MM.1S (cell line): ENCODE measurements around the gene SCMH1.

Experiments
- DNase-seq: peaks from one replicate; pipeline ENCODE4 v3.0.0-alpha.2; 2015
- H2AFZ ChIP-seq: fragments of 300-600 bp; sonication (generic); 2 replicates; pipeline ENCODE4 v1.6.0; 2016; ENCODE audit warnings: antibody characterized with exemption, low read length
- H3F3A ChIP-seq: fragments of 300-600 bp; sonication (generic); 2 replicates; pipeline ENCODE4 v1.6.1; 2016; ENCODE audit warnings: mild to moderate bottlenecking, antibody characterized with exemption, low read length, moderate library complexity, mixed read lengths; ENCODE audit not compliant: insufficient read depth
- H3K27ac ChIP-seq: fragments of 300-600 bp; sonication (generic); 2 replicates; pipeline ENCODE4 v1.5.1; 2016; ENCODE audit warnings: mild to moderate bottlenecking, low read length
- H3K27me3 ChIP-seq: fragments of 300-600 bp; sonication (generic); replicated peaks from 2 replicates; pipeline ENCODE4 v1.6.0; 2016; ENCODE audit warnings: low read length; ENCODE audit not compliant: insufficient read depth
- H3K36me3 ChIP-seq: fragments of 300-600 bp; sonication (generic); replicated peaks from 2 replicates; pipeline ENCODE4 v1.6.1; 2016; ENCODE audit warnings: mild to moderate bottlenecking, low read length, mixed read lengths; ENCODE audit not compliant: insufficient read depth
- H3K4me1 ChIP-seq: fragments of 300-600 bp; sonication (generic); 2 replicates; pipeline ENCODE4 v1.6.1; 2016; ENCODE audit warnings: low read length, mixed read lengths
- H3K4me2 ChIP-seq: fragments of 300-600 bp; sonication (generic); 2 replicates; pipeline ENCODE4 v1.6.0; 2016; ENCODE audit warnings: low read depth, low read length
- H3K4me3 ChIP-seq: fragments of 300-600 bp; sonication (generic); 2 replicates; pipeline ENCODE4 v1.5.1; 2016; ENCODE audit warnings: low read length, mixed read lengths
- H3K79me2 ChIP-seq: fragments of 300-600 bp; sonication (generic); 2 replicates; pipeline ENCODE4 v1.6.1; 2016; ENCODE audit warnings: mixed run types, low read length, mixed read lengths
- H3K9ac ChIP-seq: fragments of 300-600 bp; sonication (generic); 2 replicates; pipeline ENCODE4 v1.6.1; 2016; ENCODE audit warnings: low read length, mixed read lengths
- H3K9me2 ChIP-seq: fragments of 300-600 bp; sonication (generic); replicated peaks from 2 replicates; pipeline ENCODE4 v1.6.1; 2016; ENCODE audit warnings: mild to moderate bottlenecking, low read length, mixed read lengths; ENCODE audit not compliant: insufficient read depth
- H3K9me3 ChIP-seq: fragments of 300-600 bp; sonication (generic); replicated peaks from 2 replicates; pipeline ENCODE4 v1.6.1; 2016; ENCODE audit warnings: mild to moderate bottlenecking, low read length, mixed read lengths; ENCODE audit not compliant: insufficient read depth
- H4K20me1 ChIP-seq: fragments of 300-600 bp; sonication (generic); 2 replicates; pipeline ENCODE4 v1.6.1; 2016; ENCODE audit warnings: mild to moderate bottlenecking, low read length, moderate library complexity, mixed read lengths; ENCODE audit not compliant: insufficient read depth
- CTCF ChIP-seq: fragments of 300-600 bp; sonication (generic); IDR thresholded peaks from 2 replicates; pipeline ENCODE4 v1.5.1; 2016; ENCODE audit warnings: antibody characterized with exemption, low read length, mixed read lengths
- EZH2 ChIP-seq: fragments of 300-600 bp; sonication (generic); optimal IDR thresholded peaks from 2 replicates; pipeline ENCODE3; 2017; ENCODE audit warnings: low read depth, mild to moderate bottlenecking, antibody characterized with exemption, low read length, mixed read lengths
- EZH2phosphoT487 ChIP-seq: fragments of 300-600 bp; sonication (generic); IDR thresholded peaks from 2 replicates; pipeline ENCODE4 v1.6.1; 2018; ENCODE audit warnings: antibody characterized with exemption, low read length

Gene SCMH1

GRCh38 chr1:41073971-41074370 is 168.1 kb downstream of the SCMH1 start:
- H3K9me2 ChIP-seq = no peaks in the 10 kb centered on the region
- no peaks in the 10 kb centered on the region for H3F3A ChIP-seq
- H3K9ac ChIP-seq = no peak overlapping the region
- H3K27me3 ChIP-seq = no peaks in the 10 kb centered on the region
- H3K79me2 ChIP-seq = no peaks in the 10 kb centered on the region
- no peak overlapping the region for H3K4me2 ChIP-seq
- H2AFZ ChIP-seq = no peak overlapping the region
- H3K36me3 ChIP-seq = no peaks in the 10 kb centered on the region
- H3K9me3 ChIP-seq = no peaks in the 10 kb centered on the region
- no peak overlapping the region for H3K4me3 ChIP-seq
- TF ChIP-seq CTCF (no peak), EZH2phosphoT487 (no peak), EZH2 (no peak)
- no peaks in the 10 kb centered on the region for H4K20me1 ChIP-seq
- no peak for DNase-seq
- no peak overlapping the region for H3K27ac ChIP-seq
- H3K4me1 ChIP-seq = no peaks in the 10 kb centered on the region

GRCh38 chr1:41072051-41072450 is 170.1 kb downstream of the SCMH1 start:
- Histone ChIP-seq H3K4me3 (no peak overlapping the region), H3K9me3 (no peaks in the 10 kb centered on the region), H2AFZ (no peak overlapping the region), H3K4me1 (no peaks in the 10 kb centered on the region), H3K9me2 (no peaks in the 10 kb centered on the region), H3F3A (no peaks in the 10 kb centered on the region), H3K27me3 (no peaks in the 10 kb centered on the region), H3K36me3 (no peaks in the 10 kb centered on the region), H3K27ac (no peak overlapping the region), H3K4me2 (no peak overlapping the region), H4K20me1 (no peaks in the 10 kb centered on the region), H3K79me2 (no peaks in the 10 kb centered on the region), H3K9ac (no peak overlapping the region)
- TF ChIP-seq CTCF = no peak
- TF ChIP-seq EZH2phosphoT487 = no peak
- no peak for TF ChIP-seq EZH2
- no peak for DNase-seq

- Histone ChIP-seq H3K4me1 (no peaks in the 10 kb centered on the region), H3F3A (no peaks in the 10 kb centered on the region), H3K4me2 (no peak overlapping the region), H3K9me3 (no peaks in the 10 kb centered on the region), H3K36me3 (no peaks in the 10 kb centered on the region), H4K20me1 (no peaks in the 10 kb centered on the region), H3K9me2 (no peaks in the 10 kb centered on the region), H2AFZ (no peak overlapping the region), H3K27ac (no peak overlapping the region), H3K79me2 (no peaks in the 10 kb centered on the region), H3K27me3 (no peaks in the 10 kb centered on the region), H3K4me3 (no peak overlapping the region), H3K9ac (no peak overlapping the region)
- TF ChIP-seq CTCF (no peak), EZH2phosphoT487 (no peak), EZH2 (no peak)
- DNase-seq = no peak
These were observed 185.2 kb downstream of the SCMH1 start for GRCh38 chr1:41056907-41057306.

GRCh38 chr1:41053316-41053715 is 188.8 kb downstream of the SCMH1 start:
- Histone ChIP-seq H4K20me1 (no peaks in the 10 kb centered on the region), H3K4me2 (no peak overlapping the region), H3K79me2 (no peaks in the 10 kb centered on the region), H3K36me3 (no peaks in the 10 kb centered on the region), H3K27ac (no peak overlapping the region), H3K4me3 (no peak overlapping the region), H3K9me3 (no peaks in the 10 kb centered on the region), H3F3A (no peaks in the 10 kb centered on the region), H2AFZ (no peak overlapping the region), H3K27me3 (no peaks in the 10 kb centered on the region), H3K9me2 (no peaks in the 10 kb centered on the region), H3K4me1 (no peaks in the 10 kb centered on the region), H3K9ac (no peak overlapping the region)
- TF ChIP-seq EZH2phosphoT487 = no peak
- no peak for TF ChIP-seq CTCF
- TF ChIP-seq EZH2 = no peak
- DNase-seq = no peak
